GM12874 (cell line): ENCODE measurements around the gene ITPR2.

ENCODE experiments used
- CTCF ChIP-seq: IDR thresholded peaks from 2 replicates; pipeline ENCODE4 v1.5.1; 2011; ENCODE audit warnings: low read depth, mild to moderate bottlenecking, control low read depth, low read length, moderate library complexity; ENCODE audit not compliant: insufficient read depth

The ITPR2 gene

GRCh38 chr12:26327975-26328644 lies 504.9 kb downstream of the ITPR2 start:
- no peak for TF ChIP-seq CTCF

- no peak for TF ChIP-seq CTCF
These were observed 509.3 kb downstream of the ITPR2 start for GRCh38 chr12:26323673-26324072.

GRCh38 chr12:26319511-26319910 lies 513.5 kb downstream of the ITPR2 start:
- no peak for TF ChIP-seq CTCF

GRCh38 chr12:26318661-26319068 lies 514.3 kb downstream of the ITPR2 start:
- no peak for TF ChIP-seq CTCF

- TF ChIP-seq CTCF: no peak
These were observed 514.9 kb downstream of the ITPR2 start for GRCh38 chr12:26317942-26318575.

- no peak for TF ChIP-seq CTCF
These were observed 523.4 kb downstream of the ITPR2 start for GRCh38 chr12:26309634-26310033.

- TF ChIP-seq CTCF: no peak
These were observed 528.7 kb downstream of the ITPR2 start for GRCh38 chr12:26304273-26304672.
